Measurements from ENCODE around the gene PDCD4. TPM values are rescaled to one million over a fixed set of nuclear protein-coding genes. Genes with fewer than 3 reads are reported as not detected.

The PDCD4 gene
- total and polyA plus RNA-seq, 9 of the 15 experiments (the other 6 are each of a cell fraction or from before 2014, with no cell fraction given): 12.9 to 44.1 (median 33.7) TPM

- TF ChIP-seq CBFB (CRISPR knock-in tag; IDR thresholded peaks at IDR 0.05) (no peak), PRDM10 (IDR thresholded peaks at IDR 0.05; ENCODE audit: partially characterized antibody) (peak; percentile 55), SREBF1 (IDR thresholded peaks at IDR 0.05; ENCODE audit: borderline replicate concordance, low read depth, low read length) (no peak), ZNF830 (CRISPR knock-in tag; IDR thresholded peaks at IDR 0.05) (no peak), KDM1A (IDR thresholded peaks at IDR 0.05) (peak; percentile 76 to 84), RBM25 (IDR thresholded peaks at IDR 0.05; ENCODE audit: low read depth, low read length, severe bottlenecking) (no peak), HNRNPUL1 (IDR thresholded peaks at IDR 0.05; ENCODE audit: low read length) (no peak), MTA2 (IDR thresholded peaks at IDR 0.05; ENCODE audit: low read depth) (peak; percentile 78), ZNF584 (CRISPR knock-in tag; IDR thresholded peaks at IDR 0.05; ENCODE audit: low read depth) (no peak), MLX (CRISPR knock-in tag; conservative IDR thresholded peaks at IDR 0.05) (no peak), LARP7 (IDR thresholded peaks at IDR 0.05) (no peak), MCM3 (IDR thresholded peaks at IDR 0.05) (no peak), PTBP1 (IDR thresholded peaks at IDR 0.05; ENCODE audit: low read depth, low read length) (no peak), CEBPG (CRISPR knock-in tag; IDR thresholded peaks at IDR 0.05) (no peak), CEBPG (tag; conservative IDR thresholded peaks at IDR 0.05 in 1 of 2, IDR thresholded peaks at IDR 0.05 in 1 of 2) (no peak), PHTF2 (CRISPR knock-in tag; IDR thresholded peaks at IDR 0.05) (no peak), ZNF324 (CRISPR knock-in tag; IDR thresholded peaks at IDR 0.05) (no peak), ARID3A (IDR thresholded peaks at IDR 0.05; ENCODE audit: borderline replicate concordance, low read depth, low read length) (peak; percentile 54; the same call in 1 of the 2 replicates), STAT5A (IDR thresholded peaks at IDR 0.05; ENCODE audit: borderline replicate concordance, low read length) (peak; percentile 66; the same call in 1 of the 2 replicates)
- TF ChIP-seq, protein P1, sequence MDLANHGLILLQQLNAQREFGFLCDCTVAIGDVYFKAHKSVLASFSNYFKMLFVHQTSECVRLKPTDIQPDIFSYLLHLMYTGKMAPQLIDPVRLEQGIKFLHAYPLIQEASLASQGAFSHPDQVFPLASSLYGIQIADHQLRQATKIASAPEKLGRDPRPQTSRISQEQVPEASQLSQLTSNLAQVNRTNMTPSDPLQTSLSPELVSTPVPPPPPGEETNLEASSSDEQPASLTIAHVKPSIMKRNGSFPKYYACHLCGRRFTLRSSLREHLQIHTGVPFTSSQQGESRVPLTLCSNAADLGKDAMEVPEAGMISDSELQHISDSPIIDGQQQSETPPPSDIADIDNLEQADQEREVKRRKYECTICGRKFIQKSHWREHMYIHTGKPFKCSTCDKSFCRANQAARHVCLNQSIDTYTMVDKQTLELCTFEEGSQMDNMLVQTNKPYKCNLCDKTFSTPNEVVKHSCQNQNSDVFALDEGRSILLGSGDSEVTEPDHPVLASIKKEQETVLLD (IDR thresholded peaks at IDR 0.05): no peak
- TF ChIP-seq, protein P2, sequence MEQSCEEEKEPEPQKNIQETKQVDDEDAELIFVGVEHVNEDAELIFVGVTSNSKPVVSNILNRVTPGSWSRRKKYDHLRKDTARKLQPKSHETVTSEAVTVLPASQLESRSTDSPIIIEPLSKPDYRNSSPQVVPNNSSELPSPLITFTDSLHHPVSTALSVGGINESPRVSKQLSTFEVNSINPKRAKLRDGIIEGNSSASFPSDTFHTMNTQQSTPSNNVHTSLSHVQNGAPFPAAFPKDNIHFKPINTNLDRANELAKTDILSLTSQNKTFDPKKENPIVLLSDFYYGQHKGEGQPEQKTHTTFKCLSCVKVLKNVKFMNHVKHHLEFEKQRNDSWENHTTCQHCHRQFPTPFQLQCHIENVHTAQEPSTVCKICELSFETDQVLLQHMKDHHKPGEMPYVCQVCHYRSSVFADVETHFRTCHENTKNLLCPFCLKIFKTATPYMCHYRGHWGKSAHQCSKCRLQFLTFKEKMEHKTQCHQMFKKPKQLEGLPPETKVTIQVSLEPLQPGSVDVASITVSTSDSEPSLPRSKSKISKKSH (CRISPR knock-in tag; IDR thresholded peaks at IDR 0.05): no peak
Observed at GRCh38 chr10:110858297-110858934, 13.3 kb upstream of the PDCD4 start (continued).
